H9 (cell line): ENCODE data around the gene GBP1. TPM values are rescaled to one million over a fixed set of nuclear protein-coding genes. Genes with fewer than 3 reads are reported as not detected.

Source experiments
- DNase-seq: peaks from one replicate; pipeline ENCODE4 v3.0.0-alpha.2; 2017
- H2AFZ ChIP-seq: one replicate; pipeline ENCODE4 v1.6.1; 2013; ENCODE audit warnings: mild to moderate bottlenecking, low read length, control low read depth, moderate library complexity
- H2AK5ac ChIP-seq: 2 replicates; pipeline ENCODE4 v1.6.1; 2013; ENCODE audit warnings: low read length, control low read depth, mixed read lengths; ENCODE audit not compliant: insufficient read length
- H2BK120ac ChIP-seq: one replicate; pipeline ENCODE4 v1.6.1; 2013; ENCODE audit warnings: low read depth, mild to moderate bottlenecking, low read length, control low read depth, inconsistent platforms; ENCODE audit not compliant: poor library complexity, severe bottlenecking
- H2BK12ac ChIP-seq: 2 replicates; pipeline ENCODE4 v1.6.1; 2013; ENCODE audit warnings: low read length, control low read depth, mixed read lengths, low read depth; ENCODE audit not compliant: insufficient read length
- H2BK15ac ChIP-seq: 2 replicates; pipeline ENCODE4 v1.6.1; 2013; ENCODE audit warnings: low read depth, low read length, control low read depth
- H2BK20ac ChIP-seq: one replicate; pipeline ENCODE4 v1.6.1; 2013; ENCODE audit warnings: low read depth, mild to moderate bottlenecking, low read length, control low read depth, inconsistent platforms; ENCODE audit not compliant: poor library complexity, severe bottlenecking
- H2BK5ac ChIP-seq: 2 replicates; pipeline ENCODE4 v1.6.1; 2013; ENCODE audit warnings: low read length, control low read depth, mixed read lengths; ENCODE audit not compliant: insufficient read length
- H3K14ac ChIP-seq: 2 replicates; pipeline ENCODE4 v1.6.1; 2013; ENCODE audit warnings: low read length, control low read depth; ENCODE audit not compliant: insufficient read depth
- H3K18ac ChIP-seq: 2 replicates; pipeline ENCODE4 v1.6.1; 2013; ENCODE audit warnings: low read depth, mild to moderate bottlenecking, mixed read lengths, low read length, control low read depth; ENCODE audit not compliant: insufficient read length
- H3K23ac ChIP-seq: 2 replicates; pipeline ENCODE4 v1.6.1; 2013; ENCODE audit warnings: low read length, control low read depth, mixed read lengths, low read depth; ENCODE audit not compliant: insufficient read length
- H3K23me2 ChIP-seq: 2 replicates; pipeline ENCODE4 v1.6.1; 2013; ENCODE audit warnings: low read depth, mild to moderate bottlenecking, mixed read lengths, low read length, control low read depth; ENCODE audit not compliant: insufficient read length, poor library complexity, severe bottlenecking
- H3K27ac ChIP-seq: 2 replicates; pipeline ENCODE4 v1.5.1; 2013; ENCODE audit warnings: low read length, control low read depth, mixed read lengths, low read depth; ENCODE audit not compliant: insufficient read length
- H3K27me3 ChIP-seq: 2 replicates; pipeline ENCODE4 v1.6.1; 2013; ENCODE audit warnings: low read length, control low read depth, inconsistent platforms; ENCODE audit not compliant: insufficient read depth
- H3K4ac ChIP-seq: 2 replicates; pipeline ENCODE4 v1.6.1; 2013; ENCODE audit warnings: low read depth, mild to moderate bottlenecking, control low read depth, inconsistent platforms, low read length, moderate library complexity
- H3K4me1 ChIP-seq: 2 replicates; pipeline ENCODE4 v1.6.1; 2013; ENCODE audit warnings: low read length, control low read depth, inconsistent platforms; ENCODE audit not compliant: insufficient read depth
- H3K4me2 ChIP-seq: 2 replicates; pipeline ENCODE4 v1.6.1; 2013; ENCODE audit warnings: low read length, control low read depth, mixed read lengths; ENCODE audit not compliant: insufficient read length, insufficient read depth
- H3K56ac ChIP-seq: 2 replicates; pipeline ENCODE4 v1.6.1; 2013; ENCODE audit warnings: low read depth, mild to moderate bottlenecking, mixed read lengths, low read length, control low read depth; ENCODE audit not compliant: insufficient read length
- H3K79me1 ChIP-seq: 2 replicates; pipeline ENCODE4 v1.6.1; 2013; ENCODE audit warnings: low read depth, mild to moderate bottlenecking, moderate library complexity, low read length, control low read depth, inconsistent platforms; ENCODE audit not compliant: insufficient read depth, poor library complexity, severe bottlenecking
- H3K79me2 ChIP-seq: 2 replicates; pipeline ENCODE4 v1.6.1; 2013; ENCODE audit warnings: low read length, control low read depth, inconsistent platforms; ENCODE audit not compliant: insufficient read depth
- H3K9ac ChIP-seq: 2 replicates; pipeline ENCODE4 v1.6.1; 2013; ENCODE audit warnings: low read length, control low read depth, mixed read lengths; ENCODE audit not compliant: insufficient read length; ENCODE audit errors: extremely low read depth
- H3K9me3 ChIP-seq: one replicate; pipeline ENCODE4 v1.6.1; 2013; ENCODE audit warnings: low read depth, low read length, inconsistent platforms; ENCODE audit not compliant: control insufficient read depth
- H3T11ph ChIP-seq: one replicate; pipeline ENCODE4 v1.6.1; 2013; ENCODE audit warnings: mild to moderate bottlenecking, low read length, control low read depth, inconsistent platforms
- H4K20me1 ChIP-seq: one replicate; pipeline ENCODE4 v1.6.1; 2013; ENCODE audit not compliant: control insufficient read depth, insufficient read length, insufficient read depth
- H4K5ac ChIP-seq: 2 replicates; pipeline ENCODE4 v1.6.1; 2013; ENCODE audit warnings: low read depth, mild to moderate bottlenecking, mixed read lengths, low read length, control low read depth; ENCODE audit not compliant: insufficient read length
- H4K8ac ChIP-seq: replicated peaks from 2 replicates; pipeline ENCODE4 v1.6.1; 2013; ENCODE audit warnings: low read length, control low read depth, mixed read lengths, low read depth; ENCODE audit not compliant: insufficient read length
- H4K91ac ChIP-seq: 2 replicates; pipeline ENCODE4 v1.6.1; 2013; ENCODE audit warnings: low read depth, mild to moderate bottlenecking, moderate library complexity, mixed read lengths, low read length, control low read depth; ENCODE audit not compliant: insufficient read length
- H3K27ac Mint-ChIP-seq, 3 experiments: 2 replicates in 2 of 3; 3 replicates in 1 of 3; pipeline ENCODE4 v1.8.0; 2020 to 2021; ENCODE audit warnings: mixed read lengths in 3 of 3, mild to moderate bottlenecking in 1 of 3, moderate library complexity in 1 of 3
- H3K27me3 Mint-ChIP-seq: 2 replicates; pipeline ENCODE4 v1.8.0; 2021; ENCODE audit warnings: low read depth, mild to moderate bottlenecking, moderate library complexity, mixed read lengths
- H3K36me3 Mint-ChIP-seq, 3 experiments: 2 replicates in 2 of 3; 3 replicates in 1 of 3; pipeline ENCODE4 v1.8.0; 2020 to 2021; ENCODE audit warnings: low read depth in 3 of 3, mixed read lengths in 3 of 3; ENCODE audit not compliant: insufficient read depth in 1 of 3
- H3K4me1 Mint-ChIP-seq, 2 experiments: 2 replicates each; pipeline ENCODE4 v1.8.0; 2020; ENCODE audit warnings: mixed read lengths in 2 of 2
- H3K4me3 Mint-ChIP-seq, 2 experiments: 2 replicates in 1 of 2; 3 replicates in 1 of 2; pipeline ENCODE4 v1.8.0; 2020 to 2021; ENCODE audit warnings: mild to moderate bottlenecking in 2 of 2, mixed read lengths in 2 of 2, moderate library complexity in 1 of 2
- H3K9me3 Mint-ChIP-seq, 2 experiments: 2 replicates in 1 of 2; 3 replicates in 1 of 2; pipeline ENCODE4 v1.8.0; 2020; ENCODE audit warnings: mild to moderate bottlenecking in 2 of 2, mixed read lengths in 2 of 2, moderate library complexity in 1 of 2
- CTCF ChIP-seq: fragments of 200-600 bp; sonication (generic); conservative IDR thresholded peaks from 3 replicates; pipeline ENCODE4 v1.8.0; 2021; ENCODE audit warnings: antibody characterized with exemption, mild to moderate bottlenecking
- WGBS: extraction: QIAGEN DNeasy Blood & Tissue Kit; methylation state at CpG from one replicate; pipeline ENCODE4 v1.1.7; 2013; ENCODE audit warnings: missing lambda C conversion rate, low lambda C conversion rate, mixed read lengths; ENCODE audit not compliant: insufficient read length; ENCODE audit errors: extremely low coverage; 5-methylcytosine and 5-hydroxymethylcytosine counted together
- total RNA-seq: library from RNA; stranded (reverse); gene quantifications from 2 replicates; pipeline ENCODE4 v1.2.1, GENCODE V29; 2021

The GBP1 gene
- total RNA-seq, 1 experiment from 2014 or later, result not detected

- no peak for DNase-seq
- Histone ChIP-seq H2BK15ac (no peak overlapping the region), H2AFZ (no peak overlapping the region), H3K4me2 (no peak overlapping the region), H4K8ac (no peak overlapping the region), H3K79me1 (no peaks in the 10 kb centered on the region), H4K5ac (no peak overlapping the region), H2BK120ac (no peak overlapping the region), H3K9me3 (no peaks in the 10 kb centered on the region), H3K14ac (no peak overlapping the region), H2BK5ac (no peak overlapping the region), H2BK12ac (no peak overlapping the region), H2BK20ac (no peak overlapping the region), H3K4ac (no peak overlapping the region), H4K20me1 (no peaks in the 10 kb centered on the region), H3K79me2 (no peaks in the 10 kb centered on the region), H3K27ac (no peak overlapping the region), H3T11ph (no peak overlapping the region), H3K23me2 (no peaks in the 10 kb centered on the region), H3K4me1 (no peaks in the 10 kb centered on the region), H4K91ac (no peak overlapping the region), H3K23ac (no peak overlapping the region), H3K18ac (no peak overlapping the region), H3K9ac (no peak overlapping the region), H2AK5ac (no peak overlapping the region), H3K27me3 (no peaks in the 10 kb centered on the region), H3K56ac (no peak overlapping the region)
- Mint-ChIP-seq H3K4me1 (no peaks in the 10 kb centered on the region; a peak in 1 of 4 replicates), H3K27ac (no peak overlapping the region), H3K9me3 (no peaks in the 10 kb centered on the region), H3K27me3 (no peaks in the 10 kb centered on the region; the same call in 1 of the 2 replicates), H3K4me3 (no peak overlapping the region), H3K36me3 (no peaks in the 10 kb centered on the region)
- WGBS, result no CpG with 5 or more reads among the region's 4 CpGs
- no peak for TF ChIP-seq CTCF
Measured at GRCh38 chr1:89064632-89065031, 376 bp downstream of the GBP1 start.
